ENCODE data around the gene TCF12. TPM values are rescaled to one million over a fixed set of nuclear protein-coding genes. Genes with fewer than 3 reads are reported as not detected.
A peak's percentile ranks its signal among the peaks of the same experiment; 100 is the strongest.

Gene TCF12
- total and polyA plus RNA-seq, 2 of the 8 experiments (the other 6 are each of a cell fraction or from before 2014, with no cell fraction given): 85.8 to 101 TPM

- Histone ChIP-seq H4K8ac (ENCODE audit: extremely low read depth, insufficient read depth, low read length) (peak overlapping the region; percentile 95), H2AK5ac (ENCODE audit: low read depth, low read length) (no peak overlapping the region), H4K5ac (ENCODE audit: insufficient read length, low read depth, low read length) (peak overlapping the region; percentile 82), H3K79me1 (ENCODE audit: low read depth, low read length) (no peaks in the 10 kb centered on the region), H2AFZ (ENCODE audit: low read length) (peak overlapping the region; percentile 91), H3K23ac (ENCODE audit: insufficient read length) (no peak overlapping the region), H3K36me3 (ENCODE audit: control insufficient read depth in 2 of 4, insufficient read depth in 4 of 4, low read length in 3 of 4) (no peaks in the 10 kb centered on the region), H4K20me1 (replicated peaks in 1 of 2; ENCODE audit: control insufficient read depth in 1 of 2, insufficient read depth in 2 of 2, low read length in 2 of 2) (no peaks in the 10 kb centered on the region), H3K14ac (ENCODE audit: insufficient read length) (no peak overlapping the region), H2BK5ac (ENCODE audit: low read depth, low read length) (peak overlapping the region; percentile 73; the same call in 1 of the 2 replicates), H3K56ac (replicated peaks; ENCODE audit: insufficient read length, low read depth, low read length) (no peak overlapping the region), H3K4me1 (replicated peaks in 1 of 4; ENCODE audit: control insufficient read depth in 3 of 4, insufficient read depth in 4 of 4, low read length in 3 of 4) (peaks cover 5 to 14% (median 10%) of the 10 kb centered on the region in 4 experiments), H2BK120ac (replicated peaks; ENCODE audit: low read depth, low read length) (peak overlapping the region; percentile 77), H2BK15ac (ENCODE audit: low read length) (peak overlapping the region; percentile 40; the same call in 1 of the 2 replicates), H3K9me3 (ENCODE audit: insufficient read depth in 2 of 2, low read depth in 1 of 2, low read length in 1 of 2) (no peaks in the 10 kb centered on the region), H3K23me2 (ENCODE audit: low read depth, low read length) (peaks cover 2% of the 10 kb centered on the region; the same call in 1 of the 2 replicates), H3K4ac (replicated peaks; ENCODE audit: insufficient read length, low read depth, low read length) (peak overlapping the region; percentile 13), H3K4me2 (ENCODE audit: insufficient read depth in 1 of 2, low read depth in 2 of 2, low read length in 2 of 2) (peak overlapping the region; percentile 77 to 92), H3K9ac (replicated peaks in 1 of 4; ENCODE audit: extremely low read depth in 1 of 4, low read depth in 3 of 4, low read length in 3 of 4) (peak overlapping the region; percentile 5 to 68 (median 65)), H3K4me3 (ENCODE audit: extremely low read depth in 1 of 4, insufficient read depth in 2 of 4, low read depth in 3 of 4, low read length in 4 of 4) (peak overlapping the region; percentile 33 to 69 (median 60)), H3K79me2 (ENCODE audit: control insufficient read depth in 1 of 2, insufficient read depth in 2 of 2, low read length in 2 of 2) (no peaks in the 10 kb centered on the region), H3K18ac (ENCODE audit: extremely low read depth, low read length) (peak overlapping the region; percentile 88; the same call in 1 of the 2 replicates), H2BK20ac (ENCODE audit: low read length) (no peak overlapping the region; the same call in 1 of the 2 replicates), H3K27ac (ENCODE audit: low read depth, low read length) (peak overlapping the region; percentile 49; the same call in 1 of the 2 replicates), H2BK12ac (ENCODE audit: low read depth, low read length) (peak overlapping the region; percentile 97), H4K91ac (replicated peaks; ENCODE audit: insufficient read length, low read length) (peak overlapping the region; percentile 75), H3K27me3 (replicated peaks in 1 of 4; ENCODE audit: control insufficient read depth in 3 of 4, extremely low read depth in 1 of 4, insufficient read depth in 3 of 4, low read length in 3 of 4) (no peaks in the 10 kb centered on the region)
- FAIRE-seq (peak; percentile 19), DNase-seq (ENCODE audit: low read depth in 1 of 2, low spot score in 2 of 2) (peak; percentile 75 to 100)
- ChIA-PET POLR2A (ENCODE audit: partially characterized antibody) (interaction anchor here (0.7 to 2.3 kb wide), 13 partner anchors 10 to 160 kb away, joined by 3 to 10 read pairs (median 4); no protein-coding TSS in a partner anchor), CTCF (ENCODE audit: partially characterized antibody) (interaction anchor here (0.6 to 6.5 kb wide), 33 partner anchors 9 to 815 kb away, joined by 3 to 58 read pairs (median 4); no protein-coding TSS in a partner anchor)
- 1% methylated on average over 45 of the region's 45 CpGs; no CpG with 5 or more reads in 1 of the 2 experiments for WGBS, 2 experiments (ENCODE audit: extremely low coverage in 1 of 2, insufficient coverage in 1 of 2, insufficient read length in 1 of 2, insufficient replicate concordance in 2 of 2, low coverage in 1 of 2, low lambda C conversion rate in 2 of 2, missing lambda C conversion rate in 1 of 2)
Observed at GRCh38 chr15:57306161-57306943, 387.9 kb downstream of the TCF12 start.
